Activated CD8-positive, alpha-beta memory T cell treated with anti-CD3 and anti-CD28 coated beads, Interleukin-2, amount 50 U/mL, for 48 hours (primary cell): ENCODE data around the gene IL4R.

Experiments
- DNase-seq: peaks from one replicate; pipeline ENCODE4 v3.0.0-alpha.2; 2020

IL4R gene

GRCh38 chr16:27333104-27333503, 19.3 kb downstream of the IL4R start:
- DNase-seq, result no peak

- DNase-seq, result no peak
These were observed 19.8 kb downstream of the IL4R start for GRCh38 chr16:27333549-27333948.

- no peak for DNase-seq
These were observed 20.5 kb downstream of the IL4R start for GRCh38 chr16:27334192-27334764.

GRCh38 chr16:27334838-27335237, 21.1 kb downstream of the IL4R start:
- DNase-seq, result no peak

- DNase-seq, result no peak
These were observed 21.7 kb downstream of the IL4R start for GRCh38 chr16:27335349-27336053.

GRCh38 chr16:27337024-27337423, 23.2 kb downstream of the IL4R start:
- no peak for DNase-seq

- DNase-seq, result no peak
These were observed 25.4 kb downstream of the IL4R start for GRCh38 chr16:27339180-27339579.

GRCh38 chr16:27340654-27341053, 26.9 kb downstream of the IL4R start:
- DNase-seq, result no peak

- no peak for DNase-seq
These were observed 27.8 kb downstream of the IL4R start for GRCh38 chr16:27341549-27341948.

- DNase-seq, result no peak
These were observed 28.2 kb downstream of the IL4R start for GRCh38 chr16:27341971-27342370.

GRCh38 chr16:27344721-27345120, 30.9 kb downstream of the IL4R start:
- no peak for DNase-seq

- DNase-seq, result no peak
These were observed 31.4 kb downstream of the IL4R start for GRCh38 chr16:27345201-27345600.

GRCh38 chr16:27346819-27347218, 33.0 kb downstream of the IL4R start:
- DNase-seq, result no peak

- no peak for DNase-seq
These were observed 34.3 kb downstream of the IL4R start for GRCh38 chr16:27347930-27348685.

- no peak for DNase-seq
These were observed 35.5 kb downstream of the IL4R start for GRCh38 chr16:27349276-27349675.

GRCh38 chr16:27350006-27350405, 36.2 kb downstream of the IL4R start:
- DNase-seq, result no peak

GRCh38 chr16:27351989-27352388, 38.2 kb downstream of the IL4R start:
- DNase-seq, result no peak

- no peak for DNase-seq
These were observed 40.1 kb downstream of the IL4R start for GRCh38 chr16:27353853-27354252.

- no peak for DNase-seq
These were observed 41.8 kb downstream of the IL4R start for GRCh38 chr16:27355610-27356009.

GRCh38 chr16:27356794-27357193, 43.0 kb downstream of the IL4R start:
- DNase-seq, result no peak

- no peak for DNase-seq
These were observed 45.3 kb downstream of the IL4R start for GRCh38 chr16:27359051-27359450.

- DNase-seq, result no peak
These were observed 45.8 kb downstream of the IL4R start for GRCh38 chr16:27359615-27360014.

GRCh38 chr16:27361987-27362386, 48.2 kb downstream of the IL4R start:
- no peak for DNase-seq

- no peak for DNase-seq
These were observed 48.9 kb downstream of the IL4R start for GRCh38 chr16:27362570-27363245.
